H9 (cell line): ENCODE results near the gene GRIFIN. TPM values are rescaled to one million over a fixed set of nuclear protein-coding genes. Genes with fewer than 3 reads are reported as not detected.

Experiments used
- DNase-seq: peaks from one replicate; pipeline ENCODE4 v3.0.0-alpha.2; 2017
- H2AFZ ChIP-seq: one replicate; pipeline ENCODE4 v1.6.1; 2013; ENCODE audit warnings: mild to moderate bottlenecking, low read length, control low read depth, moderate library complexity
- H2AK5ac ChIP-seq: 2 replicates; pipeline ENCODE4 v1.6.1; 2013; ENCODE audit warnings: low read length, control low read depth, mixed read lengths; ENCODE audit not compliant: insufficient read length
- H2BK120ac ChIP-seq: one replicate; pipeline ENCODE4 v1.6.1; 2013; ENCODE audit warnings: low read depth, mild to moderate bottlenecking, low read length, control low read depth, inconsistent platforms; ENCODE audit not compliant: poor library complexity, severe bottlenecking
- H2BK12ac ChIP-seq: 2 replicates; pipeline ENCODE4 v1.6.1; 2013; ENCODE audit warnings: low read length, control low read depth, mixed read lengths, low read depth; ENCODE audit not compliant: insufficient read length
- H2BK15ac ChIP-seq: 2 replicates; pipeline ENCODE4 v1.6.1; 2013; ENCODE audit warnings: low read depth, low read length, control low read depth
- H2BK20ac ChIP-seq: one replicate; pipeline ENCODE4 v1.6.1; 2013; ENCODE audit warnings: low read depth, mild to moderate bottlenecking, low read length, control low read depth, inconsistent platforms; ENCODE audit not compliant: poor library complexity, severe bottlenecking
- H2BK5ac ChIP-seq: 2 replicates; pipeline ENCODE4 v1.6.1; 2013; ENCODE audit warnings: low read length, control low read depth, mixed read lengths; ENCODE audit not compliant: insufficient read length
- H3K14ac ChIP-seq: 2 replicates; pipeline ENCODE4 v1.6.1; 2013; ENCODE audit warnings: low read length, control low read depth; ENCODE audit not compliant: insufficient read depth
- H3K18ac ChIP-seq: 2 replicates; pipeline ENCODE4 v1.6.1; 2013; ENCODE audit warnings: low read depth, mild to moderate bottlenecking, mixed read lengths, low read length, control low read depth; ENCODE audit not compliant: insufficient read length
- H3K23ac ChIP-seq: 2 replicates; pipeline ENCODE4 v1.6.1; 2013; ENCODE audit warnings: low read length, control low read depth, mixed read lengths, low read depth; ENCODE audit not compliant: insufficient read length
- H3K23me2 ChIP-seq: 2 replicates; pipeline ENCODE4 v1.6.1; 2013; ENCODE audit warnings: low read depth, mild to moderate bottlenecking, mixed read lengths, low read length, control low read depth; ENCODE audit not compliant: insufficient read length, poor library complexity, severe bottlenecking
- H3K27ac ChIP-seq: 2 replicates; pipeline ENCODE4 v1.5.1; 2013; ENCODE audit warnings: low read length, control low read depth, mixed read lengths, low read depth; ENCODE audit not compliant: insufficient read length
- H3K27me3 ChIP-seq: 2 replicates; pipeline ENCODE4 v1.6.1; 2013; ENCODE audit warnings: low read length, control low read depth, inconsistent platforms; ENCODE audit not compliant: insufficient read depth
- H3K4ac ChIP-seq: 2 replicates; pipeline ENCODE4 v1.6.1; 2013; ENCODE audit warnings: low read depth, mild to moderate bottlenecking, control low read depth, inconsistent platforms, low read length, moderate library complexity
- H3K4me1 ChIP-seq: 2 replicates; pipeline ENCODE4 v1.6.1; 2013; ENCODE audit warnings: low read length, control low read depth, inconsistent platforms; ENCODE audit not compliant: insufficient read depth
- H3K4me2 ChIP-seq: 2 replicates; pipeline ENCODE4 v1.6.1; 2013; ENCODE audit warnings: low read length, control low read depth, mixed read lengths; ENCODE audit not compliant: insufficient read length, insufficient read depth
- H3K56ac ChIP-seq: 2 replicates; pipeline ENCODE4 v1.6.1; 2013; ENCODE audit warnings: low read depth, mild to moderate bottlenecking, mixed read lengths, low read length, control low read depth; ENCODE audit not compliant: insufficient read length
- H3K79me1 ChIP-seq: 2 replicates; pipeline ENCODE4 v1.6.1; 2013; ENCODE audit warnings: low read depth, mild to moderate bottlenecking, moderate library complexity, low read length, control low read depth, inconsistent platforms; ENCODE audit not compliant: insufficient read depth, poor library complexity, severe bottlenecking
- H3K79me2 ChIP-seq: 2 replicates; pipeline ENCODE4 v1.6.1; 2013; ENCODE audit warnings: low read length, control low read depth, inconsistent platforms; ENCODE audit not compliant: insufficient read depth
- H3K9ac ChIP-seq: 2 replicates; pipeline ENCODE4 v1.6.1; 2013; ENCODE audit warnings: low read length, control low read depth, mixed read lengths; ENCODE audit not compliant: insufficient read length; ENCODE audit errors: extremely low read depth
- H3K9me3 ChIP-seq: one replicate; pipeline ENCODE4 v1.6.1; 2013; ENCODE audit warnings: low read depth, low read length, inconsistent platforms; ENCODE audit not compliant: control insufficient read depth
- H3T11ph ChIP-seq: one replicate; pipeline ENCODE4 v1.6.1; 2013; ENCODE audit warnings: mild to moderate bottlenecking, low read length, control low read depth, inconsistent platforms
- H4K20me1 ChIP-seq: one replicate; pipeline ENCODE4 v1.6.1; 2013; ENCODE audit not compliant: control insufficient read depth, insufficient read length, insufficient read depth
- H4K5ac ChIP-seq: 2 replicates; pipeline ENCODE4 v1.6.1; 2013; ENCODE audit warnings: low read depth, mild to moderate bottlenecking, mixed read lengths, low read length, control low read depth; ENCODE audit not compliant: insufficient read length
- H4K8ac ChIP-seq: replicated peaks from 2 replicates; pipeline ENCODE4 v1.6.1; 2013; ENCODE audit warnings: low read length, control low read depth, mixed read lengths, low read depth; ENCODE audit not compliant: insufficient read length
- H4K91ac ChIP-seq: 2 replicates; pipeline ENCODE4 v1.6.1; 2013; ENCODE audit warnings: low read depth, mild to moderate bottlenecking, moderate library complexity, mixed read lengths, low read length, control low read depth; ENCODE audit not compliant: insufficient read length
- H3K27ac Mint-ChIP-seq, 3 experiments: 2 replicates in 2 of 3; 3 replicates in 1 of 3; pipeline ENCODE4 v1.8.0; 2020 to 2021; ENCODE audit warnings: mixed read lengths in 3 of 3, mild to moderate bottlenecking in 1 of 3, moderate library complexity in 1 of 3
- H3K27me3 Mint-ChIP-seq: 2 replicates; pipeline ENCODE4 v1.8.0; 2021; ENCODE audit warnings: low read depth, mild to moderate bottlenecking, moderate library complexity, mixed read lengths
- H3K36me3 Mint-ChIP-seq, 3 experiments: 2 replicates in 2 of 3; 3 replicates in 1 of 3; pipeline ENCODE4 v1.8.0; 2020 to 2021; ENCODE audit warnings: low read depth in 3 of 3, mixed read lengths in 3 of 3; ENCODE audit not compliant: insufficient read depth in 1 of 3
- H3K4me1 Mint-ChIP-seq, 2 experiments: 2 replicates each; pipeline ENCODE4 v1.8.0; 2020; ENCODE audit warnings: mixed read lengths in 2 of 2
- H3K4me3 Mint-ChIP-seq, 2 experiments: 2 replicates in 1 of 2; 3 replicates in 1 of 2; pipeline ENCODE4 v1.8.0; 2020 to 2021; ENCODE audit warnings: mild to moderate bottlenecking in 2 of 2, mixed read lengths in 2 of 2, moderate library complexity in 1 of 2
- H3K9me3 Mint-ChIP-seq, 2 experiments: 2 replicates in 1 of 2; 3 replicates in 1 of 2; pipeline ENCODE4 v1.8.0; 2020; ENCODE audit warnings: mild to moderate bottlenecking in 2 of 2, mixed read lengths in 2 of 2, moderate library complexity in 1 of 2
- CTCF ChIP-seq: fragments of 200-600 bp; sonication (generic); conservative IDR thresholded peaks from 3 replicates; pipeline ENCODE4 v1.8.0; 2021; ENCODE audit warnings: antibody characterized with exemption, mild to moderate bottlenecking
- WGBS: extraction: QIAGEN DNeasy Blood & Tissue Kit; methylation state at CpG from one replicate; pipeline ENCODE4 v1.1.7; 2013; ENCODE audit warnings: missing lambda C conversion rate, low lambda C conversion rate, mixed read lengths; ENCODE audit not compliant: insufficient read length; ENCODE audit errors: extremely low coverage; 5-methylcytosine and 5-hydroxymethylcytosine counted together
- total RNA-seq: library from RNA; stranded (reverse); gene quantifications from 2 replicates; pipeline ENCODE4 v1.2.1, GENCODE V29; 2021

Gene GRIFIN
- total RNA-seq, 1 experiment from 2014 or later, result not detected

GRCh38 chr7:2514473-2515423, 38.5 kb upstream of the GRIFIN start:
- no peak overlapping the region for H3K23ac ChIP-seq
- H3K4ac ChIP-seq, result no peak overlapping the region

More at GRCh38 chr7:2514473-2515423, 38.5 kb upstream of the GRIFIN start:
- no peaks in the 10 kb centered on the region for H3K79me2 ChIP-seq
- Mint-ChIP-seq H3K4me3 (no peak overlapping the region), H3K9me3 (no peaks in the 10 kb centered on the region), H3K4me1 (peaks cover 28 to 34% of the 10 kb centered on the region in 2 experiments), H3K27ac (no peak overlapping the region), H3K36me3 (no peaks in the 10 kb centered on the region), H3K27me3 (peaks cover 19% of the 10 kb centered on the region)
- no peak overlapping the region for H3T11ph ChIP-seq
- H3K4me1 ChIP-seq, result peaks cover 4% of the 10 kb centered on the region; the same call in 1 of the 2 replicates
- no peak for DNase-seq
- no CpG with 5 or more reads among the region's 9 CpGs for WGBS
- no peak overlapping the region for H2BK12ac ChIP-seq
- H2BK20ac ChIP-seq, result no peak overlapping the region
- H3K4me2 ChIP-seq, result no peak overlapping the region
- no peaks in the 10 kb centered on the region for H4K20me1 ChIP-seq
- no peak overlapping the region for H2BK120ac ChIP-seq
- no peaks in the 10 kb centered on the region for H3K79me1 ChIP-seq
- no peak overlapping the region for H2AK5ac ChIP-seq
- no peak overlapping the region for H3K56ac ChIP-seq
- H2AFZ ChIP-seq, result no peak overlapping the region
- no peak for TF ChIP-seq CTCF
- no peak overlapping the region for H2BK15ac ChIP-seq
- peaks cover 5% of the 10 kb centered on the region for H3K23me2 ChIP-seq
- H3K9me3 ChIP-seq, result no peaks in the 10 kb centered on the region
- no peak overlapping the region for H4K91ac ChIP-seq
- no peak overlapping the region for H2BK5ac ChIP-seq
- no peak overlapping the region for H3K14ac ChIP-seq
- H3K27me3 ChIP-seq, result no peaks in the 10 kb centered on the region
- no peak overlapping the region for H4K8ac ChIP-seq
- H3K9ac ChIP-seq, result no peak overlapping the region
- no peak overlapping the region for H3K18ac ChIP-seq
- H4K5ac ChIP-seq, result no peak overlapping the region
- no peak overlapping the region for H3K27ac ChIP-seq
